GM12873 (cell line): ENCODE results near the gene SNED1.

Source experiments
- CTCF ChIP-seq: IDR thresholded peaks from 2 replicates; pipeline ENCODE4 v1.5.1; 2012; ENCODE audit warnings: low read depth, mild to moderate bottlenecking, moderate library complexity, low read length, control low read depth; ENCODE audit not compliant: insufficient read depth; ENCODE audit errors: missing control alignments

Gene SNED1

GRCh38 chr2:241071677-241072111 lies 73.3 kb downstream of the SNED1 start:
- no peak for TF ChIP-seq CTCF

GRCh38 chr2:241072151-241072550 lies 73.7 kb downstream of the SNED1 start:
- no peak for TF ChIP-seq CTCF

GRCh38 chr2:241072553-241073165 lies 74.2 kb downstream of the SNED1 start:
- no peak for TF ChIP-seq CTCF

- TF ChIP-seq CTCF, result no peak
Measured at GRCh38 chr2:241073166-241074064, 75.0 kb downstream of the SNED1 start.

GRCh38 chr2:241074065-241074818 lies 75.8 kb downstream of the SNED1 start:
- TF ChIP-seq CTCF, result no peak

- no peak for TF ChIP-seq CTCF
Measured at GRCh38 chr2:241074901-241075540, 76.6 kb downstream of the SNED1 start.
